ENCODE measurements around the gene SYT2.

GRCh38 chr1:202649553-202650392, 60.5 kb downstream of the SYT2 start:
- TF ChIP-seq BRF2 (IDR thresholded peaks at IDR 0.05; ENCODE audit: borderline replicate concordance, insufficient read depth, insufficient read length) (no peak), POLR2AphosphoS2 (IDR thresholded peaks at IDR 0.05; ENCODE audit: low read length) (no peak)
